ENCODE data around the gene SSBP3.
"Not testable (repeated sequence)": the region's sequence is repeated elsewhere in the genome, so short reads cannot be mapped to it uniquely, and the experiment has no call there.

SSBP3 gene

DNA sequence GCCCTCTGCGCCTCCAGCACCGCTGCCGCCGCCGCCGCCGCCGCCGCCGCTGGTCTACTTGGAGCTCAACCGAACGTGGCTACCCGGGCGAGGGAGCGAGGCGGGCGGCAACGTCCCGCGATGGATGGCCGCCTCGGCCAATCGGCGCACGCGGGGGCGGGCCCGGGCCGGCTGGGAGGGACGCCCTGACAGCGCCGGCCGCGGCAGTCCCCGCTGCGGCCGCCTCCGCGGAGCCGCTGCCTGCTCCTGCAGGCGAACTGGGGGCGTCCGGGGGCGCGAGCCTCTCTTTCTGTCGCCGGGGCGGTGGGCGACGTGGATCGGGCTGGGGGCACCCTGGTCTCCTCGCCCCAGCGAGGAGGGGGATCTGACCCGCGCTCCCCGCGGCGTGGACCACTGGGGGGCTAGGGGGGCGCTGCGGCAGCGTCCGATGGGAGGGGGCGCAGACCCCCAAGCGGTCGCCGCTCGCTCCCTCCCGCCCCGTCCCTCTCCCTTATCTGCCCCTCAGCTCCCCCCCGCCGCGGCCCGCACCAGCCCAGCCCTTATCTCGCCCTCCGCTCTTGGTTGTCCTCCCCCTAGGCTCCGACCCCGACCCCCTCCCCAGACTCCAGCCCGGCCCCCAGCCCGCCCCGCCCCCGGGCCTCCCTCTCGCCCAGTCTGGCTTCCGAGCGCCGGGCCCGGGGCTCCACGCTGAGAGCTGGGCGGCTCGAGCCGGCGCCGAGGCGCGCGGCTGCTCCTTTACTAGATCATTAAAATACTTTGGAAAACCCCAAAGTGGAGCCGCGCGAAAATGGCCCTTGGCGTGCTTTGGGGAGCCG, at the start of gene SSBP3:
TSS of gene SSBP3 (minus strand) at position 56 of the 815 bp plus-strand sequence.
- DNase-seq: peak; percentile 87

DNA sequence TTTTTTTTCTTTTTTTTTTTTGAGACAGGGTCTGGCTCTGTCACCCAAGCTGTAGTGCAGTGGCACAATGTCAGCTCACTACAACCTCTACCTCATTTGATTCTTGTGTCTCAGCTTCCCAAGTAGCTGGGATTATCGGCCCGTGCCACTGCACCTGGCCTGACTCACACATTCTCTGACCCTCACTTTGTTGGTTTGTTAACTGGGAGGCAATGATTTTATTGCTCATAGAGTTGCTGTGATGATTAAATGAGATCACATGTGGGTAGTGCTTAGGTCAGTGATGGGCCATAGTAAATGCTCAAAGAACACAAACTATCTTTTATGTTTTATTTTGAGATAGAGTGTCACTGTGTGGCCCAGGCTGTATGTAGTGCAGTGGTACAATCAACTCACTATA, 47.3 kb upstream of the SSBP3 start:
- DNase-seq: no peak

DNA sequence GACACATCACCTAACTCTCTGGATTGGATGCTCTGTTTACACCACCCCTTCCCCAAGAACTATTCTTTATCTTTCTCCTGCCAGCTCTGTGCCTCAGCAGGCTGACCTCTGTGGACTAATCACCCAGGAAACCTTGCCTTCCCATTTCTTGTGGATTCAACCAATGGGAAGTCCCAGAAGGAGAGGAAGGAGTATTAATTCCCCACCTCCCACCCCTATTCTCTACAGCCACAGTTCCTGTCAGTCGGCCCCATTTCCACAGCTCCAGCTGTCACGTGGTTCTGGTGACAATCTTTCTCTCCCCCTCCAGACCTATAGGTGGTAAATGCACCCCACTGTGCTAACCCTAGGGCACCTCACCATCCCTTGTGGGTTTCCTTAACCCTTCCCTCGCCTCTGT, 46.8 kb upstream of the SSBP3 start:
- DNase-seq: no peak

DNA sequence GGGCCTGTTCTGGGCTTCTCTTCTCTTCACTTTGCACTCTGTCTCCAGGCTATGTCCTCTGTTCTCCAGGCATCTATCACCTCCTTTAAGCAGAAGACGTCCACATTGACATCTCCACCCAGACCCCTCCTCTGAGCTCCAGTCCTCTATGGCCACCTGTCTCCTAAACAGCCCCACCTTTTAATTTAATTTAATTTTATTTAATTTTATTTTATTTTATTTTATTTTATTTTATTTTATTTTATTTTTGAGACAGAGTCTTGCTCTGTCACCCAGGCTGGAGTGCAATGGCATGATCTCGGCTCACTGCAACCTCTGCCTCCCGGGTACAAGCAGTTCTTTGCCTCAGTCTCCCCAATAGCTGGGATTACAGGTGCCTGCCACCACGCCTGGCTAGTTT, 43.2 kb upstream of the SSBP3 start:
- not testable (repeated sequence) for DNase-seq

DNA sequence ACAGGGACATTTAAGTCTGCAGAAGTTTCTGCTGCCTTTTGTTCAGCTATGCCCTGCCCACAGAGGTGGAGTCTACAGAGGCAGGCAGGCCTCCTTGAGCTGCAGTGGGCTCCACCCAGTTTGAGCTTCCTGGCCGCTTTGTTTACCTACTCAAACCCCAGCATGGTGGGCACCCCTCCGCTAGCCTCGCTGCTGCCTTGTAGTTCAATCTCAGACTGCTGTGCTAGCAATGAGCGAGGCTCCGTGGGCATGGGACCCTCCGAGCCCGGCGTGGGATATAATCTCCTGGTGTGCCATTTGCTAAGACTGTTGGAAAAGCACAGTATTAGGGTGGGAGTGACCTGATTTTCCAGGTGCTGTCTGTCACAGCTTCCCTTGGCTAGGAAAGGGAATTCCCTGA, 42.6 kb upstream of the SSBP3 start:
- DNase-seq: not testable (repeated sequence)

DNA sequence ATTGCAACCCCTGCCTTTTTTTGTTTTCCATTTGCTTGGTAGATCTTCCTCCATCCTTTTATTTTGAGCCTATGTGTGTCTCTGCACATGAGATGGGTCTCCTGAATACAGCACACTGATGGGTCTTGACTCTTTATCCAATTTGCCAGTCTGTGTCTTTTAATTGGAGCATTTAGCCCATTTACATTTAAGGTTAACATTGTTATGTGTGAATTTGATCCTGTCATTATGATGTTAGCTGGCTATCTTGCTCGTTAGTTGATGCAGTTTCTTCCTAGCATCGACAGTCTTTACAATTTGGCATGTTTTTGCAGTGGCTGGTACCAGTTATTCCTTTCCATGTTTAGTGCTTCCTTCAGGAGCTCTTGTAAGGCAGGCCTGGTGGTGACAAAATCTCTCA, 40.9 kb upstream of the SSBP3 start:
- not testable (repeated sequence) for DNase-seq

DNA sequence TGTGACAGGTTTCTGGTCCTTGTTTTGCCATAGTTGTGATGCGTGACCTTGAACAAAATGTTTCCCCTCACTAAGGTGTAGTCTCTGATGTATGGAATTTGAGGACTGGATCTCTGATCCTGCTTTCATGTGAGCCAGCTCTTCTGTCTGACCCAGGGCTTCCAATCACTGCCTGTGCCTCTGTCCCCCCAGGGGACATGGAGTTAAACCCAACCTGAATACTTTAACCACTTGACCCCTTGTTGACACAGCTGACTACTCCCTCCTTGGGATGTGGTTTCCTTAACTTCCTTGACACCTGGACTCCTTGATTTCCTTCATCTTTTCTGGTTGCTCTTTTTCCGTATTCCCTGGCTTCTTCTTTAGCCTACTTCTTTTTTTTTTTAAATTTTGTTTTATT, 36.0 kb upstream of the SSBP3 start:
- DNase-seq: no peak

DNA sequence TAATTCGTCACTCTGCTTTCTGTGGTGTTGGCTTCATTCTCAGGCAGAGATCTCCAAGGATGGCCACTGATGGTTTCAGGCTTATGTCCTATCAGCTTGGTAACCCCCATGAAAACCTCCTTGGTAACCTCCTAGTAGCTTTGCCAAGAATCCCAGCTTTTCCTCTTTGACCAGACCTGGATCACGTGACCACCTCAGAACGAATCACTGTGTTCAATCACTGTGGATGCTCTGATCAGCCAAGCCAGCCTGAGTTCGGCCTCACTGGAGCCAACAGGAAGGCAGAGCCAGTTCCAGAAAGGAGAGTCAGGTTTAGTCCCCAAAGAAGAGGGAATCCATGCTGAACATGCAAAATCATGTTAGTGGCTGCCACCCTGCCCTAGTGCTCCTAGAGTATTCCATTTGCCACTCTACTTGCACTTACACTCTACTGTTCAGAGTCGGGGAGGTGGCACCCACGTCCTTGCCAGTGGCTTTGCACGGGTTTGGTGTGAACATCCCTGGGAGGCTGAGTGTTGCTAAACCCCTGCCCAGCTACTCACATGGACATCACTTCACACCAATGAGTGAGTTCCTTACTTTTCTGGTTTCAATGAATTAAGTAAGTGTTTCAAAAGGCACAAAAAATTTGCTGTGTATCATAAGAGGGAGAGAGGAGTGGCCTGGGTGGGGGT, 33.5 kb upstream of the SSBP3 start:
- DNase-seq: no peak

DNA sequence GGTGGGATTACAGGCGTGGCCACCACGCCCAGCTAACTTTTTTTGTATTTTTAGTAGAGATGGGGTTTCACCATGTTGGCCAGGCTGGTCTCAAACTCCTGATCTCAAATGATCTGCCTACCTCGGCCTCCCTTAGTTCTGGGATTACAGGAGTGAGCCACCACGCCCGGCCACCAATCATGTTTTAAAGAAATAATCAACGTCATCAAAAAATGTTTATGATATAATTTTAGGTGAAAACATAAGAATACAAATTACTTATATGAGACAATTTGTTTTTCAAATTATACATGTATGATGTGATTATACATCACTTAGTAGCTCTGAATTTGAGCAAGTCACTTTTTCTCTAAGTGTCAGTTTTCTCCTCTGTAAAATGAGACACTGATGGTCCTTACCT, 31.6 kb upstream of the SSBP3 start:
- DNase-seq: no peak

DNA sequence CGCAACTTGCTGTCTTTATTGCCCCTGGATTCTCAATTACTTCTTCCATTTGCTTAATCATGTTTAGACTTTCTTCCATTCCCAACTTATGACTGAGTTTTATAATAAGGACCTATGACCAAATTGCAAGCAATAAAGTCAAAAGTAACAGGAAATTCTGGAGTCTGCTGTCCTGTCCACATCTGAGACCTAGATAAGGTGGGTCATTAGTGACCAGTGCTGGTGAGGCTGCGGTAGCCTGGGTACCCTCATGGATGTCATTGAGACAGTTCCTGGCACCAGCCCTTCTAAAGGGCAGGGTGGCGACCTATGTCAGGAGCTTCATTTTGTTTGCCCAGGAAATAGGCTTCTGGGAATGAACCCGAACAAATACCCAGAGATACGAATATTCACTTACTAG, 30.6 kb upstream of the SSBP3 start:
- no peak for DNase-seq

DNA sequence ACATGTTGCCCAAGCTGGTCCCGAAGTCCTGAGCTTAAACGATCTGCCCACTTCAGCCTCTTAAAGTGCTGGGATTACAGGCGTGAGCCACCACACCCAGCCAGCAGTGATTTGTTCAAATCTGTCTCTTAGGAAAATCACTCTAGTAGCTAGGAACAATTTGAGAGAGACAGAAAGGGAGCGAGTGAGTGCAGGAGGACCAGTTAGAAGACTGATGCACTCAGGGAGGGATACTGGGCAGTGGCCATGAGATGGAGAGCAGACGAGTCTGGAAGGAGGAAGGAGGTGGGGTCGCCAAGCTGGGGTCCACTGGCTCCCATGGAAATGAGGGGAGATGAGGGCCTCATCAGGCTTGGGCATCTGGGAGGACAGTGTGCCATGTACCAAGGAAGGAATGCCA, 23.6 kb upstream of the SSBP3 start:
- no peak for DNase-seq

DNA sequence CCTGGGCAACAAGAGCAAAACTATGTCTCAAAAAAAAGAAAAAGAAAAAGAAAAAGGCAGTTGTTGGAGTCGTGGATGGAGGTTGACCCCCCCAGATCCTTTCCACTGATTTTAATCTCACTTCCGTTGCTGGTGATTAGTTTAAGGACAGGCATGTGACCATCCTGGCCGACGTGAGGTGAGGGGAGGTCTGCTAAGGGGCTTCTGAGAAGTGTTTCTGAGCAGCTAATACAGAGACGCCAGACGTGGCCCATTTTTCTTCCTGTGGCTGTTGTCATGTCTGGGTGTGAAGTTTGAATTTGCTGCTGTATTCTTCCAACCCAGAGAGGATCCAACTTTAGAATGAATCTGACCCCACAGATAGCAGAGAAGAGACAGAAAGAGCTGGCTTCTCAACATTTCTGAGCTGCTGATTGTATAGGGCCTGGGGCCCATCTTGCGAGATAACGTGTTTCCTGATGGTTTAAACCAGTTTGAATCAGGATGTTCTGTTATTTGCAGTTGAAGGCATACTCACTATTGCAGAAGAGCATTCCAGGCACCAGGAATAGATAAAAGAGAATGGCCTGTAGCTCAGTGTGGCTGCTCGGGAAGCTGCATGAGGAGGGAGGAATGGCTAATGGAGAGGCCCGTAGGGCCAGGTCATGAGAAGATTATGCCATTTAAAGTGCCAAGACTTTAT, 22.8 kb upstream of the SSBP3 start:
- no peak for DNase-seq

DNA sequence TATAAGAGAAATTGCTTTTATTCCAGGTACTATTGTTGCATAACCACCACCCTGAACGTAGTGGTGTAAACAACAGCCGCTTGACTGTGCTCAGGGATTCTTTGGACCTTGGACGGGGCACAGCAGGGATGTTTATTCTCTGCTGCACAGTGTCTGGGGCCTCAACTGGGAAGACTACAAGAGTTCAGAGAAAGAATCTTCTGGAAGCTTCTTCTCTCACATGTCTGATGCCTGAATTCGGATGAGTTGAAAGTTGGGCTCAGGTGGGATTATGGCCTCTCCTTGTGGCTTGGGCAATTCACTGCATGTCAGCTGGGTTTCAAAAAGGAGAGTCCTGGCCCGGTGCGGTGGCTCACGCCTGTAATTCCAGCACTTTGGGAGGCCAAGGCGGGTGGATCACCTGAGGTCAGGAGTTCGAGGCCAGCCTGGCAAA, 19.0 kb upstream of the SSBP3 start:
- no peak for DNase-seq

DNA sequence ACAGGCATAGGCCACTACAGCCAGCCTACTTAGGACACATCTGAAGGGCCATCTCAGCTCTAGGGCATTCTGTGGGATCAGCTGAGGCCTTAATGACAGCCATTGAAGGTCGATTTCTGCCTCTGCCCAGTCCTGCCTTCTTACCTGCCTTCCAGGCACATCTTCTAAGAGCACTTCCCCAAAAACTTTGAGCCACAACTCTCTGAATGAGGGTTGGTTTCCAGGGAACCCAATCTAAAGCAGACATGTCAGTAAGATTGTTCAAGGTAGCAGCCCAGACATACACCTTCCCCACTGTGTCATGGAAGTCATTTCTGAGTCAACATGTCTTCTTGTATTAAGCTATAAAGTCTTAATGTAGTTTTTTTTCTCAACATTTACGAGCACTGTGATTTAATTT, 18.2 kb upstream of the SSBP3 start:
- no peak for DNase-seq

DNA sequence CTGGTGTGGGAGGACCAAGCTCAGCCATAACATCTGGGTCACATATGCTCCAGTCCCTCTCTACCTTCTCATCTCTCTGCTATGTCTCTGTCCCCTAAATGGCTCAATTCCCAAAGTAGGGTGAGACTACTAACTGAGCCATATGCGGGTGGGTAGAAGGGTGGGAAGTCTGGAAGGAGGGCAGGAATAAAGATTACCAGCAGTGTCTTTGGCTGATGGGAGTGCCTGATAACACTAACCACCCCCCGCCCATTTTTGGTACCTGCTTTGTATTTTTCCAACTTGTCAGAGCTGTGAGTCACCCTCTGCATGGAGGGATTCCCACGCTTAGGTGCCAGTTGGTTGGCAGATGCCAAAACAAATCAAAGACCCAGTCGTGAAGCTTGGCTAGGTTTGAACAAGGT, 14.9 kb upstream of the SSBP3 start:
- DNase-seq: no peak

DNA sequence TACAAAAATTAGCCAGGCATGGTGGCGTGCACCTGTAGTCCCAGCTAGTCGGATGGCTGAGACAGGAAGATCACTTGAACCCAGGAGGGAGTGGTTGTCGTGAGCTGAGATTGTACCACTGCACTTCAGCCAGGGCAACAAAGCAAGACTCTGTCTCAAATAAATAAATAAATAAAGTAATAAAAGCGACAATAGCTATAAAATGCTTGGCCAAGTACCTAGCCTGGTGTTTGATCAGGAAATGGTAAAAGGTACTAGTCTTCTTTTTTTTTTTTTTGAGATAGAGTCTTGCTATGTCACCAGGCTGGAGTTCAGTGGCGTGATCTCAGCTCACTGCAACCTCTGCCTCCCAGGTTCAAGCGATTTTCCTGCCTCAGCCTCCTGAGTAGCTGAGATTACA, 12.4 kb upstream of the SSBP3 start:
- DNase-seq: not testable (repeated sequence)

DNA sequence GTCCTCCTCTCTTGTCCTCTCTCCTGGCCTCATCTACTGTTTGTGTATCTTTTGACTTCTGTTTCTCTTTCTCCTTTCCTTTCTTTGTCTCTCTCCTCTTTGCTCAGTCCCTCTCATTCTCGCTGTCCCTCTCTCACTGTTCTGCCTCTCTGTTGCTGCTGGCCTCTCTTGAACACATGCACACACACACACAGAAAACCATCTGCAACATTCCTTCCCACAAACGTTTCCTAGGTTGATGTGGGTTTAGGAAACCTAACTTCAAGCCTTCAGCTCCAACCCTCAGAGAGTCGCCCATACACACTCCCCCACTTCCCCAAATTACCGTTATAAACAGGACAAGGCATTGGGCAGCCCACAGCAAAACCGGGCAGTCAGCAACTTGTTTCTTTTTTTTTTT, 10.9 kb upstream of the SSBP3 start:
- DNase-seq: no peak

DNA sequence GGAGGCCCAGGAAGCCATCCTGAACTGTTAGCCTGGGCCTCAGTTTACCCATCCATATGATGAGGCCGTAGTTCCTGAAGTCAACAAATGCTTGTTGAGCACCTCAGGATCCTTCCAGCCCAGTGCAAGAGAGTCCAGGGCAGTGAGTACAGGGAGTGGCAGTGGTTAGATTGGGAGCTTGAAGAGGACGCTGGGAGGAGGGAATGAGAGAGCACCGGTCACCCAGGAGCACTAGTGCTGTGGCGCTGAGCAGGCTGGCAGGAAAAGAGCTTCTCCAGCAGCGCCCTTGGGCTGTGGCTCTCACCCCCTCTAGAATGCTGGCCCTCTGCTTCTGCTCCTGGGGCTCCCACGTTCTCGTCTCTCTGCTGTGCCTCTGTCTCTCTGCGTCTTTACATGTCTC, 10.2 kb upstream of the SSBP3 start:
- DNase-seq: no peak

DNA sequence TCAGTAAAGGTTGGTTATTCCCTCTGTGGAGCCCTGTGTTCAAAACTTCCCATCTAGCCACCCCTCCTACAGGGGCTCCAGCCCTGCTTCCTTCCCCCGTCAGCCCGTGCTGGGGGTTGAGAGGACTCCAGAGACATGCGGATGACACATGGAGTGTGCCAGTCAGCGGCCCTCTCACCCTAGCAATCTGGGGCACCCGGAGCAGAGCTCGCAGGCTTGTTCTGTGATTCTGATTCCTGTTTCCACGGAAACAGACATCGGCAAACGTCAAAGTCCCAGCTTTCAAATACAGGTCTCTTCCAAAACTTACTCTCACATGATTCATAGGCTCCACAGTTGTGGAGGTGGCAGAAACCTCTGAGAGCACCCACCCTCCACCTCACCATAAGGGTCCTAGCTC, 9.8 kb upstream of the SSBP3 start:
- DNase-seq: no peak

DNA sequence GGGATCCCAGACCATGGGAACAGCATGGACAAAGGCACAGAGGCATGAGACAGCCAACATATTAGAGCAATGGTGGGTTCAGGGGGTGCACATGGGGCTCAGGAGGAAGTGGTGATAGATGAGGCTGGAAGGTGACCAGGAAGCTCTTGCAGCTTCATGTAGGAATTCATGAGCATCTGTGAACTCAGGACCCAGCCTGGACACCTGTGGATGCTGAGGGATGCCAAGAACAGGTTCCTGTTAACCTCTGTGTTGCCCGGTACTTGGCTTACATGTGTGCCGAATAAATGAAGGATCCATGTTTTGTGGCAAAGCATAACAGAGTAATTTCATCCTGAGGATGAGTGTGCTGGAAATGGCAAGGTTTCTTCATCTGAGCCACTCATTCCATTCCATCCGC, 9.3 kb upstream of the SSBP3 start:
- DNase-seq: no peak

DNA sequence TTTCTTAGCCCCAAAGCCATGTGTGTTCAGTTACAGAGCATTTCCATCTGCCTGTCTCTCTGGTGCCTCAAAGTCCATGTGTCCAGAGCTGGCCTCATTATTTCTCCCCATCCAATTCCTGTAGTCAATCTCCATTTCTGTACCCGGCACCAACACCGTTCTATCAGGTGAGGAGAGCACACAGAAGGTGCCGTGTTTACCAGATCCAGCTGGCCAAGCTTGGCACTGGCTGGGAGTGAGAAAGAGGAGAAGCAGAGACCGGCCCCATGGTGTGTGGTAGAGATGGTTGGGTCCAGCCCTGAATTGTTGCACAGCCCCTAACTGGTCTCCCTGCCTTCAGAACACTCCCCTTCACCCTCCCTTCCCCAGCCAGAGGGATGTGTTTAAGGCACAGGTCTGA, 7.5 kb upstream of the SSBP3 start:
- DNase-seq: no peak

DNA sequence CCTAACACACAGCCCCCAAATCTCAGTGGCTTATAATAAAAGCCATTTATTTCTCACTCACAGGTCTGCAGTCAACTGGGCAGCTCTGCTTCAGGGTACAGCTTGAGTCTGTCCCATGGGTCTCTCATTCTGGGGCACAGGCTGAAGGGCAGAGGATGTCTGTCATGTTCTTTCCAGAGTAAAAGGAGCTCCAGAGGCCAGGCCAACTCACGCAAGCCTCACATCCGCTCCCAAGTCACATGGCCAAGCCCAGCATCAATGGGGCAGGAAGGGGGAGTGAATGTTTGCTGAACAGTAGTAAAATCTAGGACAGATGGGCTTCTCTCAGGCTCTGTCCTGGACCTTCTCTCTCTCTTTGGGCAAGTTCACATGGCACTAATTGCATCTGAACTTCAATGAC, 7.1 kb upstream of the SSBP3 start:
- DNase-seq: peak; percentile 53

DNA sequence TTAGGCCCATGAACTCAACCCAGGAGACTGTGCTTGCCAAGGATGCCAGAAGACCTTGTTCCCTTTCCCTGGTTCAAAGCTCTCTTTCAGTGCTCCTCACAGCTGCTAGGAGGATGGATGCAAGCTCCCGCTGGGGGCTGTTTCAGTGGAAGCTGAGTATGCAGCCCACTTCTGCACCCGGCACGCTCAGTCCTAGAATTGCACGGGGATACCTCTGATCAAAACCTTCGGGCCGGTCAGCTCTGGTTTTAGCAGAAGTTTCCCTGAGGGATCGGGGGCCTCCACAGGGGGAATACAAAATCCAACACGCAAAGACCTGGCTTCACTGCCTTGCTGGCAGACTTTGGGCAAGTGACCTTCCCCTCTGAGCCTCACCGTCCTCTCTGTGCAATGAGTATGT, 4.2 kb upstream of the SSBP3 start:
- DNase-seq: no peak

Measured in NCI-H510A treated with DMSO at 0.1 percent for 48 hours (cell line).